AG09309 (cell line): ENCODE measurements around the gene TUBB.
"Not testable (repeated sequence)": the region's sequence is repeated elsewhere in the genome, so short reads cannot be mapped to it uniquely, and the experiment has no call there.

ENCODE experiments used
- DNase-seq: peaks from one replicate; pipeline ENCODE4 v3.0.0-alpha.2; 2010; ENCODE audit warnings: low read depth
- H3K4me3 ChIP-seq: 2 replicates; pipeline ENCODE4 v1.5.1; 2011; ENCODE audit warnings: mild to moderate bottlenecking, low read depth, low read length, moderate library complexity; ENCODE audit not compliant: control insufficient read depth
- TF ChIP-seq, protein P1 (sequence below): IDR thresholded peaks from 2 replicates; pipeline ENCODE4 v1.5.1; 2011; ENCODE audit warnings: mild to moderate bottlenecking, low read depth, low read length, inconsistent platforms; ENCODE audit not compliant: insufficient read depth, control insufficient read depth; ENCODE audit errors: missing control alignments

The TUBB gene

GRCh38 chr6:30719356-30719755 is 796 bp upstream of the TUBB start:
- TF ChIP-seq, protein P1, sequence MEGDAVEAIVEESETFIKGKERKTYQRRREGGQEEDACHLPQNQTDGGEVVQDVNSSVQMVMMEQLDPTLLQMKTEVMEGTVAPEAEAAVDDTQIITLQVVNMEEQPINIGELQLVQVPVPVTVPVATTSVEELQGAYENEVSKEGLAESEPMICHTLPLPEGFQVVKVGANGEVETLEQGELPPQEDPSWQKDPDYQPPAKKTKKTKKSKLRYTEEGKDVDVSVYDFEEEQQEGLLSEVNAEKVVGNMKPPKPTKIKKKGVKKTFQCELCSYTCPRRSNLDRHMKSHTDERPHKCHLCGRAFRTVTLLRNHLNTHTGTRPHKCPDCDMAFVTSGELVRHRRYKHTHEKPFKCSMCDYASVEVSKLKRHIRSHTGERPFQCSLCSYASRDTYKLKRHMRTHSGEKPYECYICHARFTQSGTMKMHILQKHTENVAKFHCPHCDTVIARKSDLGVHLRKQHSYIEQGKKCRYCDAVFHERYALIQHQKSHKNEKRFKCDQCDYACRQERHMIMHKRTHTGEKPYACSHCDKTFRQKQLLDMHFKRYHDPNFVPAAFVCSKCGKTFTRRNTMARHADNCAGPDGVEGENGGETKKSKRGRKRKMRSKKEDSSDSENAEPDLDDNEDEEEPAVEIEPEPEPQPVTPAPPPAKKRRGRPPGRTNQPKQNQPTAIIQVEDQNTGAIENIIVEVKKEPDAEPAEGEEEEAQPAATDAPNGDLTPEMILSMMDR: no peak
- DNase-seq: no peak
- peak overlapping the region; percentile 60 for H3K4me3 ChIP-seq

- DNase-seq: no peak
- peak overlapping the region; percentile 59 for H3K4me3 ChIP-seq
- TF ChIP-seq, protein P1: no peak
Measured at GRCh38 chr6:30720738-30721197, 616 bp downstream of the TUBB start.

DNA sequence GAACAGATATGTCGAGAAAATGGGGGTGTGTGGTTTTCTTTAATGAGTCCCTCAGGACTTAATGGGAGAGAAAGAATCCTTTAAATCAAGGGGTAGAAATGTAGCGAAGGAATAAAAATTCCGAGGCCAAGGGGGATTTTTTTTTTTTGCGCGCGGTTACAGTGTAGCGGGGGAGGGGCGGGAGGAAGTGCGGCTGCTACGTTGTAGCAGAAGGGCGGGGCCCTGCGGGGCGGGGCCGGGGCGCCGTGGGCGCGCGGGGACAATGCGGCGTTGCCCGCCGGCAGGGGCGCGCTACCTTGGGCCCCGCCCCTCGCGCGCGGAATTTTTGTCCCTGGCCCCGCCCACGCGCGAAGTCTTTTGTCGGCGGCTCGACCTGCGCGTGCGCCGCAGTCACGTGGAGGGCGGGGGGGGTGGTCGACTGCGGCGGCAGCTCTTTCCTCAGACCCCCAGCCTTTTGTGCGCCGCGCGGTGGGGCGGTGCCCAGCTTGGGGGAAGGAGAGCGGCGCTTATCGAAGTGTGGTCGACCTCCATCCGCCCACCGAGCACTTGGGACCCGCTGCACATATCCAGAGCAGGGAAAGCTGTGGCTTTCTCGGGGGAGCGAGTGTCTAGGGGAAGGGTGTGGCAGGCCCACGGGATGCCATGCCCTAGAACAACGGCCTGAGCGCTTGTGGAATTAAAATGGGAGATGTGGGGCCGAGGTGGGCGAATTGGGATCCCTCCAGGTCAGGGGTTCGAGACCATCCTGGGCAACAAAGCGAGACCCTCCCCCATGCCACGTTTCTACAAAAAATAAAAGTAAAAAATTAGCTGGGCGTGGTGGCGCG is 1.3 kb downstream of the TUBB start:
- no peak for DNase-seq
- TF ChIP-seq, protein P1: peak; percentile 32
- H3K4me3 ChIP-seq: peak overlapping the region; percentile 96

GRCh38 chr6:30722025-30722279 is 1.8 kb downstream of the TUBB start:
- DNase-seq: not testable (repeated sequence)
- peak overlapping the region; percentile 96 for H3K4me3 ChIP-seq

GRCh38 chr6:30722280-30723112 is 2.3 kb downstream of the TUBB start:
- TF ChIP-seq, protein P1: peak; percentile 90
- H3K4me3 ChIP-seq: peak overlapping the region; percentile 96
- DNase-seq: no peak

DNA sequence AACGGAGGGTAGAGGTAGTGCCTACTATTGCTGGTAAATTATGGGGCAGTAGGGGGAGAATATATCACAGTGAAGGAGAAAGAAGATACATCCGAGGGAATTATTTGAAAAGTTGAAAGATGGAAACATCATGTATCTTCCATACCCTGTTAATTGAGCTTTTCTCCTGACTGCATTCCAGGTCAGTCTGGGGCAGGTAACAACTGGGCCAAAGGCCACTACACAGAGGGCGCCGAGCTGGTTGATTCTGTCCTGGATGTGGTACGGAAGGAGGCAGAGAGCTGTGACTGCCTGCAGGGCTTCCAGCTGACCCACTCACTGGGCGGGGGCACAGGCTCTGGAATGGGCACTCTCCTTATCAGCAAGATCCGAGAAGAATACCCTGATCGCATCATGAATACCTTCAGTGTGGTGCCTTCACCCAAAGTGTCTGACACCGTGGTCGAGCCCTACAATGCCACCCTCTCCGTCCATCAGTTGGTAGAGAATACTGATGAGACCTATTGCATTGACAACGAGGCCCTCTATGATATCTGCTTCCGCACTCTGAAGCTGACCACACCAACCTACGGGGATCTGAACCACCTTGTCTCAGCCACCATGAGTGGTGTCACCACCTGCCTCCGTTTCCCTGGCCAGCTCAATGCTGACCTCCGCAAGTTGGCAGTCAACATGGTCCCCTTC is 3.1 kb downstream of the TUBB start:
- not testable (repeated sequence) for DNase-seq
- peak overlapping the region; percentile 16 for H3K4me3 ChIP-seq

DNA sequence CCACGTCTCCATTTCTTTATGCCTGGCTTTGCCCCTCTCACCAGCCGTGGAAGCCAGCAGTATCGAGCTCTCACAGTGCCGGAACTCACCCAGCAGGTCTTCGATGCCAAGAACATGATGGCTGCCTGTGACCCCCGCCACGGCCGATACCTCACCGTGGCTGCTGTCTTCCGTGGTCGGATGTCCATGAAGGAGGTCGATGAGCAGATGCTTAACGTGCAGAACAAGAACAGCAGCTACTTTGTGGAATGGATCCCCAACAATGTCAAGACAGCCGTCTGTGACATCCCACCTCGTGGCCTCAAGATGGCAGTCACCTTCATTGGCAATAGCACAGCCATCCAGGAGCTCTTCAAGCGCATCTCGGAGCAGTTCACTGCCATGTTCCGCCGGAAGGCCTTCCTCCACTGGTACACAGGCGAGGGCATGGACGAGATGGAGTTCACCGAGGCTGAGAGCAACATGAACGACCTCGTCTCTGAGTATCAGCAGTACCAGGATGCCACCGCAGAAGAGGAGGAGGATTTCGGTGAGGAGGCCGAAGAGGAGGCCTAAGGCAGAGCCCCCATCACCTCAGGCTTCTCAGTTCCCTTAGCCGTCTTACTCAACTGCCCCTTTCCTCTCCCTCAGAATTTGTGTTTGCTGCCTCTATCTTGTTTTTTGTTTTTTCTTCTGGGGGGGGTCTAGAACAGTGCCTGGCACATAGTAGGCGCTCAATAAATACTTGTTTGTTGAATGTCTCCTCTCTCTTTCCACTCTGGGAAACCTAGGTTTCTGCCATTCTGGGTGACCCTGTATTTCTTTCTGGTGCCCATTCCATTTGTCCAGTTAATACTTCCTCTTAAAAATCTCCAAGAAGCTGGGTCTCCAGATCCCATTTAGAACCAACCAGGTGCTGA is 3.9 kb downstream of the TUBB start:
- peak overlapping the region; percentile 16 for H3K4me3 ChIP-seq
- not testable (repeated sequence) for DNase-seq
